Uterus (tissue), 4 donors: Measurements from ENCODE around the gene SOX1. TPM values are rescaled to one million over a fixed set of nuclear protein-coding genes. Genes with fewer than 3 reads are reported as not detected.

ENCODE experiments used
- DNase-seq, 2 donors: peaks; one replicate each; pipeline ENCODE4 v3.0.0-alpha.2; 2019 to 2020
- H3K27ac ChIP-seq, 2 donors: fragments of 200-600 bp; sonication (generic); 1 replicate in 1 of 2; 2 replicates in 1 of 2; pipeline ENCODE4 v1.5.1; 2016 to 2018
- H3K27me3 ChIP-seq, 2 donors: fragments of 200-600 bp; sonication (generic); one replicate each; pipeline ENCODE4 v1.5.1; 2018 to 2019; ENCODE audit warnings: control low read depth in 1 of 2
- H3K36me3 ChIP-seq, 2 donors: fragments of 200-600 bp; sonication (generic); one replicate each; pipeline ENCODE4 v1.5.1; 2019; ENCODE audit warnings: control low read depth in 1 of 2
- H3K4me1 ChIP-seq, 2 donors: fragments of 200-600 bp; sonication (generic); one replicate each; pipeline ENCODE4 v1.5.1; 2018 to 2019; ENCODE audit warnings: control low read depth in 1 of 2
- H3K4me3 ChIP-seq, 2 donors: fragments of 200-600 bp; sonication (generic); 1 replicate in 1 of 2; 2 replicates in 1 of 2; pipeline ENCODE4 v1.5.1; 2018 to 2019; ENCODE audit warnings: mild to moderate bottlenecking in 1 of 2
- H3K9me3 ChIP-seq, 2 donors: fragments of 200-600 bp; sonication (generic); one replicate each; pipeline ENCODE4 v1.5.1; 2019; ENCODE audit warnings: control low read depth in 1 of 2
- POLR2A ChIP-seq, 2 donors: fragments of 450-650 bp; IDR thresholded peaks; one replicate each; pipeline ENCODE4 v1.6.1; 2016; ENCODE audit warnings: antibody characterized with exemption in 2 of 2, mild to moderate bottlenecking in 1 of 2, moderate library complexity in 1 of 2
- intact Hi-C: fragments of 100-400 bp; cut with DNase I; formaldehyde crosslinking; loops from one replicate; pipeline ENCODE4 v1.15.1; 2023; ENCODE audit warnings: low total_unique reads
- total RNA-seq, 4 donors: library from RNA; depleted of rRNA in 3 of 4; stranded (reverse); fragments of >200 nt in 3 of 4; gene quantifications; one replicate each; pipeline versions ENCODE4 v1.1.0 to v1.2.4, GENCODE V29; 2014 to 2023
- TF ChIP-seq, protein P1 (sequence below), 4 experiments: fragments of 200-600 bp in 2 of 4; fragments of 450-650 bp in 2 of 4; sonication (generic) in 2 of 4; IDR thresholded peaks; one replicate each; pipeline ENCODE4 v1.5.1; 2016 to 2019; ENCODE audit warnings: antibody characterized with exemption in 4 of 4, mild to moderate bottlenecking in 2 of 4, moderate library complexity in 1 of 4
- donor health status: DM: yes; HTN: yes; CAD: no.

SOX1 gene
- total RNA-seq, 4 donors from 2014 or later = not detected

DNA sequence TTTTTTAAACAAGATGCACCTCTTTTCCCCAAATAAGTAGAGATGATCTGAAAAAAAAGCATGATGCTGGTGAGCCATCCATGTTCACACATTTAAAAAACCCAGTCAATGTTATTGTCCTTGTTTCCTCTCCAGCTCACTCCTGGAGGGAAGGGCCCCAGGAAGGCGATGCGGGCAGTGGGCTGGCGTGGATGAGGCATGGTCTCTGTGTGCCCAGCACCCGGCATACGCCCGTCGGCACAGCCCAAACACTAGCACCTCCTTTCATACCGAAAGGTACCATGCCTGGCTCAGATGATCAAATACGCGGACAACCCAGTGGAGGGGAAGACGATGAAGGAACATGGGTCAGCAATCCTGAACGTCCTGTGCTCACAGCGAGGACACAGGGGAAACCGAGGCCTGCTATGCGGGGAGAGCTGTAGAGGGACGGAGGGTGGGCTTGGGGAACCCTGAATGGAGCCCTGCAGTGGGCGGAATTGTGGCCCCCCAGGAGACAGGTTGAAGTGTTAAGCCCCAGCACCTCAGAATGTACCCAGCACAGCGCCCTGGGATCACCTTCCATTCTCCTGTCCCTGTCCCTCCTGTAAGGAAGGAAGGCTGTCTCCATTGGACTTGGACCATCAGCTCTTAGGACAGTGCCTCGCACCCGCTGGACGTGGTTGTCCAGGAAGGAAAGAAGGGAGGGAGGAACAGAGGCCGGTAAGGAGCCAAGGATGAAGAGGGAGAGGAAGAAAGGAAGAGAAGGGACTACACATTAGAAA, 49.4 kb downstream of the SOX1 start:
- Histone ChIP-seq H3K4me1 (no peaks in the 10 kb centered on the region), H3K4me3 (no peak overlapping the region), H3K9me3 (no peaks in the 10 kb centered on the region), H3K27ac (no peak overlapping the region), H3K36me3 (no peaks in the 10 kb centered on the region), H3K27me3 (no peaks in the 10 kb centered on the region)
- intact Hi-C loops = no loop called here
- no peak for TF ChIP-seq POLR2A (IDR thresholded peaks at IDR 0.05)
- TF ChIP-seq, protein P1, sequence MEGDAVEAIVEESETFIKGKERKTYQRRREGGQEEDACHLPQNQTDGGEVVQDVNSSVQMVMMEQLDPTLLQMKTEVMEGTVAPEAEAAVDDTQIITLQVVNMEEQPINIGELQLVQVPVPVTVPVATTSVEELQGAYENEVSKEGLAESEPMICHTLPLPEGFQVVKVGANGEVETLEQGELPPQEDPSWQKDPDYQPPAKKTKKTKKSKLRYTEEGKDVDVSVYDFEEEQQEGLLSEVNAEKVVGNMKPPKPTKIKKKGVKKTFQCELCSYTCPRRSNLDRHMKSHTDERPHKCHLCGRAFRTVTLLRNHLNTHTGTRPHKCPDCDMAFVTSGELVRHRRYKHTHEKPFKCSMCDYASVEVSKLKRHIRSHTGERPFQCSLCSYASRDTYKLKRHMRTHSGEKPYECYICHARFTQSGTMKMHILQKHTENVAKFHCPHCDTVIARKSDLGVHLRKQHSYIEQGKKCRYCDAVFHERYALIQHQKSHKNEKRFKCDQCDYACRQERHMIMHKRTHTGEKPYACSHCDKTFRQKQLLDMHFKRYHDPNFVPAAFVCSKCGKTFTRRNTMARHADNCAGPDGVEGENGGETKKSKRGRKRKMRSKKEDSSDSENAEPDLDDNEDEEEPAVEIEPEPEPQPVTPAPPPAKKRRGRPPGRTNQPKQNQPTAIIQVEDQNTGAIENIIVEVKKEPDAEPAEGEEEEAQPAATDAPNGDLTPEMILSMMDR (IDR thresholded peaks at IDR 0.05) = no peak
- no peak for DNase-seq

DNA sequence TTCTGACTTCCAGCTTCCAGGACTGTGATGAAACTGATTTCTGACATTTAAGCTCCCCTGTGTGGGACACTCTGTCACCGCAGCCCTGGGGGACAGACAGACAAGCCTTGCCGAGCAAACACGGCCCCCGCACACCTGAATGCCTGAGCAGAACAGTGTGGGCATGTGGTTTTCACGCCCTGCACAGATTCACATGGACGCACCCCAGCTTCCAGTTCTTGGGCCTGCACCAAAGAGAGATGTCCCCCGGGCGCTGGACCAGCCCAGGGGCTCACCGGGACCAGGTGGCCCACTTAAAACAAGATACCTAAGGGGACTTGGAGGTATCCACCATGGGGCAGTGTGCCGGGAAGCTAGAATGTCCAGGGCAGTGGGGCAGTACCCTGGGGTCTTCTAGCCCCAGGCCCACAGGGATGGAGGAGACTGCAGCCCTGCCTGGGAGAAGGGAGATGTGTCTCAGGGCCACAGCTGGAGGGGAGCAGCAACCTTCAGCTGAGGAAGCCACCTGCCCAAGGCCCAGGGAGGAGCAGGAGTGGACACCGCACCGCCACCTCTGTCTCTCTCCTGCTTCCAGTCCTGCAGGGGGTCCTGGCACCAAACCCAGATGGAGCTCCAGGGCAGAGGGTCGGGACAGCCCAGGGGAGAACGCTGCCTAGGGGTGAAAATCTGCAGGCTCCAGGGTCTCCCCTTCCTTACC, 50.5 kb downstream of the SOX1 start:
- no peaks in the 10 kb centered on the region for H3K36me3 ChIP-seq
- no peaks in the 10 kb centered on the region for H3K27me3 ChIP-seq
- no peak for DNase-seq
- intact Hi-C loops = no loop called here
- no peak overlapping the region for H3K27ac ChIP-seq
- no peaks in the 10 kb centered on the region for H3K9me3 ChIP-seq
- H3K4me1 ChIP-seq = no peaks in the 10 kb centered on the region
- no peak for TF ChIP-seq POLR2A (IDR thresholded peaks at IDR 0.05)
- TF ChIP-seq, protein P1 (IDR thresholded peaks at IDR 0.05) = no peak
- H3K4me3 ChIP-seq = no peak overlapping the region

DNA sequence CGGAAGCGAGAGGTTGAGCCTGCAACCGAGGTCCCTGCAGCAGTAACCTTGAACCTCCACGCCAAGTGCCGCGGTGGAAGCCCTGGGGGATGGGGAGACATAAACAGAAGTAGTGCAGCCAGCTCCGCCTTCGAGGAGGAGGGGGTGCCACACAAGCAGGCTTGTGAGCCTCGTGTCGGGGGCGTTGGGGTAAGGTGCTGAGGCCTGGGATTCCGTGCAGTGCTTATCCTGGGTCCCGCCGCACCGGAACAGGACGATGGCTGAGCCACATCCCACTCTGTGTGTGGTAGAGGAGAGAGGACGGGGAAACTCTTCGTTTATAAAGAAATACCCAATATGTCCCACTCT, 51.0 kb downstream of the SOX1 start:
- no peak for TF ChIP-seq POLR2A (IDR thresholded peaks at IDR 0.05)
- TF ChIP-seq, protein P1 (IDR thresholded peaks at IDR 0.05) = no peak
- no peak overlapping the region for H3K4me3 ChIP-seq
- no peaks in the 10 kb centered on the region for H3K9me3 ChIP-seq
- no peak overlapping the region for H3K27ac ChIP-seq
- intact Hi-C loops = no loop called here
- no peaks in the 10 kb centered on the region for H3K36me3 ChIP-seq
- no peaks in the 10 kb centered on the region for H3K27me3 ChIP-seq
- no peaks in the 10 kb centered on the region for H3K4me1 ChIP-seq
- DNase-seq = no peak

DNA sequence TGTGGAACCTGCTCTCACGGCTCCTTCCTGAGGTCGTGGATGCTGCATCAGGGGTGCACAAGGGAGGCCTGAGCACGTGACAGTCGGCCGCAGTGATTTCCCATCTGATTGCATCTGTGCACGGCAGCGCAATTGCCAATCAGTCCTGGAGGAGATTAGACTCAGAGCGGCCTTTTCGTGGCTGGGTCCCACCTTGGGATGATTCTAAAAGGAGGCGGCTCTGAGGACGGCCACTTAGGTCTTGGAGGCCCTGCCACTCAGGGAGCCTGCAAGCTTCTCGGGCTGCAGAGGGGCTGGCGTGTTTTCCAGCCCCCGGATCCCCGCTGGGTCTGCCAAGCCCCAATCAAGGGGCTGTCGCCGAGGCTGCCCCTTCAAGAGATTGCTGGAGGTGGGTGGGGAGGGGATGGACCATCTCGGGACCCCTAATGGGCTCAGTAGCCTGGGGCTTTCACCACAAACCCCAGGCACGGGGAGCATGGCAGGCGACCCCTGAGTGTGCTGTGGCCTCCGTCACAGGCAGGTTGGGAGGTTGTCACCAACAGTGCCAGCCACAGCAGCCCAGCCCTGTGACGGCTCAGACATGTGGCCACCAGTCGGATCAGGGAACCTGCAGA, 51.6 kb downstream of the SOX1 start:
- intact Hi-C loops = no loop called here
- no peaks in the 10 kb centered on the region for H3K27me3 ChIP-seq

More for the DNA sequence above, 51.6 kb downstream of the SOX1 start:
- H3K4me1 ChIP-seq = no peaks in the 10 kb centered on the region
- no peak for DNase-seq
- no peaks in the 10 kb centered on the region for H3K9me3 ChIP-seq
- H3K27ac ChIP-seq = no peak overlapping the region
- no peak for TF ChIP-seq POLR2A (IDR thresholded peaks at IDR 0.05)
- TF ChIP-seq, protein P1 (IDR thresholded peaks at IDR 0.05) = no peak
- no peaks in the 10 kb centered on the region for H3K36me3 ChIP-seq
- no peak overlapping the region for H3K4me3 ChIP-seq
